Glomerular visceral epithelial cell (primary cell): Measurements from ENCODE around the gene C1orf185.
"Not testable (repeated sequence)": the region's sequence is repeated elsewhere in the genome, so short reads cannot be mapped to it uniquely, and the experiment has no call there.

ENCODE experiments used
- DNase-seq: peaks from one replicate; pipeline ENCODE4 v3.0.0-alpha.2; 2016; ENCODE audit errors: extremely low spot score

Gene C1orf185

DNA sequence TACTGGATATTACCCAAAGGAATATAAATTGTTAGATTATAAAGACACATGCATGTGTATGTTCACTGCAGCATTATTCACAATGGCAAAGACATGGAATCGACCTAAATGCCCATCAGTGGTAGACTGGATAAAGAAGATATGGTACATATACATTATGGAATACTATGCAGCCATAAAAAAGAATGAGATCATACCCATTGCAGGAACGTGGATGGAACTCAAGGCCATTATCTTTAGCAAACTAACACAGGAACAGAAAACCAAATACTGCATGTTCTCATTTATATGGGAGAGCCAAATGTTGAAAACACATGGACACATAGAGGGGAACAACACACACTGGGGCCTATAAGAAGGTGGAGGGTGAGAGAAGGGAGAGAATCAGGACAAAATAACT, 35.7 kb downstream of the C1orf185 start:
- DNase-seq = not testable (repeated sequence)

DNA sequence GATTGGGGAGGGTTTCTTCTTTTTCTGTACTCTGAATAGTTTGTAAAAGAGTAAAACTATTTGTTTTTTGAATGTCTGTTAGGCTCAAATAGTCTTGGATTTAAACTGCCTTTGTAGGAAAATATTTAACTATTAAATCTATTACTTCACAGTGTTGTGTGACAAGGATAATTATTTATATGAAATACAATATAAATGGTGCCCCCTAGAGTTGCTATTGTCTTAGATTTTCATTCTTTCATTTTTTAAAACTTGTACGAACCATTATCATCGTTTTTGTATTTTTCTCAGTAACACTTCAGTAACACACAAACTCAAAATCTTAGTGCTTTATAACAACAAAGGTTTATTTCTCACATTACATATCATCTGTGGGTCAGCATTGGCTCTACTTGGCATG, 37.4 kb downstream of the C1orf185 start:
- DNase-seq = no peak

DNA sequence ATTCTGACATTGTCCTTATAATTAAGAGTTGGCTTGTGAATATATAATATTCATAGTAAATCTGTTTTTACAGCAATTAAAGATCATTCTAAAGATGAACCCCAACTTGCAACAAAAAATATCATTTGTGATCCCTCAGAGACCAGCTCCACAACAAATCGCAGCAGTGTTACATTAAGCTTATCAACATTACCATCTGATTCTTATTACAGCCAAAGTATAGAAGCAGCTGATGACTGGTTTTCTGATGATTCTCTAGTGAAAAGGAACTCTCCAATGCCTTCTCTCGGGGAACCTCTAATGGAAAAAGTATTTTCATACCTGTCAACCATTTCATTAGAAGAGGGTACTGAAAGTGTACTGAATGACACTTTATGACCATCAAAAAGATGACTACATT, 45.4 kb downstream of the C1orf185 start:
- no peak for DNase-seq

DNA sequence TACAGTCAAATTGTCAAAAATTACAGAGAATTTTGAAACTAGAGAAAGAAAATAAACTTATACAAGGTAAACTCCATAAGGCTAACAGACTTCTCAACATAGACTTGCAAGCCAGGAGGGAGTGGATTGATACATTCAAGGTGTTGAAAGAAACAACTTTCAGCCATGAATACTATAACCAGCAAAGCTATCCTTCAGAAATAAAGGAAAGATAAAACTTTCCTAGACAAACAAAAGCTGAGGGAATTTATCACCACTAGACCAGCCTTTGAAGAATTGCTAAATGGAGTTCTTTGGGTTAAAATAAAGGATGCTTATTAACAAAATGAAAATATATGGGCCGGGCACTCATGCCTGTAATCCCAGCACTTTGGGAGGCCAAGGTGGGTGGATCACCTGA, 52.7 kb downstream of the C1orf185 start:
- no peak for DNase-seq

DNA sequence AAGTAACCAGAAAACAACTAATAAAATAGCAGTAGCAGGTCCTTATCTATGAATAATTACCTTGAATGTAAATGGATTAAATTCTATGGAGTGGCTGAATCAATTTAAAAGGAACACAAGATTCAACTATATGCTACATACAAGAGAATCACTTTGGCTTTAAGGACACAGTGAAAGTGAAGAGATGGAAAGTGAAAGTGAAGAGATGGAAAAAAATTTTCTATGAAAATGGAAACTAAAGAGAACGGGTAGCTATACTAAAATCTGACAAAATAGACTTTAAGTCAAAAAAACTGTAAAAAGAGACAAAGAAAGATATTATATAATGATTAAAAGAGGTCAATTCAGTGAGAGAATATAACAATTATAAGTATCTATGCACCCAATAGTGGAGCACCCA, 54.7 kb downstream of the C1orf185 start:
- no peak for DNase-seq

DNA sequence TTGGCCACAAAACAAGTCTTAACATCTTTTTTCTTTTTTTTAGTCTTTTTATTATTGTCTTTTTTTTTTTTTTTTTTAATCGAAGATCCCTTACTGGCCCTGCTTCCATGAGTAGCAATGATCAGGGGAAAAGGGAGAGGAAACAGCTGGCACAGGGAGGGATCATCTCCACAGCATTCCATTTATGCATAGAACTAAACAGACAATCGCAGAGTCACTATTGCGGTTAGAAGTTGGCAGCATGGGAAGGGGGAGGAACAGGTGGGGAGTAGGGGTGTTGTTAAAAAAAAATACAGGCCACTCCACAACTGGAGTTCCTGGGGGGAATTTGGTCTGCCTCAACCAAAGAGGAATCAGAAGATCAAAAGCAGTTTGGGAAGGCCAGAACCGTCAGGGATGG, 55.4 kb downstream of the C1orf185 start:
- DNase-seq = no peak

DNA sequence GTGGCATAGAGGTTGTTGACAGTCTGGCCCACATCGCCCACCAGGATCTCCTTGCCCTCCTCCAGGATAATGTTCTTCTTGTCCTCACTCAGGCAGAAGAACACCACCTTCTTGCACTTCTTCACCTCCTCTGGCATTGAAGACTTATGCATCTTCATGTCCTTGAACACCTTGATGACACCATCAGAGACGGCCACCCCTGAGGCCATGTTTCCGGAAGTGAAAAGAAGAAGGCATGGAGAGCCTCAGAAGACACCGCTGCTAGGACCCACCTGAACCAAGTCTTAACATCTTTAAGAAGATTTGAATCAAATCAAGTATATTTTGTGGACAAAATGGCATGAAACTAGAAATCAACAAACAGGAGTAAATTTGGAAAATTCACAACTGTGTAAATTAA, 56.2 kb downstream of the C1orf185 start:
- no peak for DNase-seq

DNA sequence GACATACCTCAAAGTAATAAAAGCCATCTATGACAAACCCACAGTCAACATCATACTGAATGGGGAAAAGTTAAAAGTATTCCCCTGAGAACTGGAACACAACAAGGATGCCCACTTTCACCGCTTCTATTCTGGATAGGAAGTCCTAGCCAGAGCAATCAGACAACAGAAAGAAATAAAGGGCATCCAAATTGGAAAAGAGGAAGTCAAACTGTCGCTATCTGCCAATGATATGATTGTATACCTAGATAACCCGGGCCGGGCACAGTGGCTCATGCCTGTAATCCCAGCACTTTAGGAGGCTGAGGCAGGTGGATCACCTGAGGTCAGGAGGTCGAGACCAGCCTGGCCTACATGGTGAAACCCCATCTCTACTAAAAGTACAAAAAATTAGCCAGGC, 60.5 kb downstream of the C1orf185 start:
- DNase-seq = not testable (repeated sequence)

DNA sequence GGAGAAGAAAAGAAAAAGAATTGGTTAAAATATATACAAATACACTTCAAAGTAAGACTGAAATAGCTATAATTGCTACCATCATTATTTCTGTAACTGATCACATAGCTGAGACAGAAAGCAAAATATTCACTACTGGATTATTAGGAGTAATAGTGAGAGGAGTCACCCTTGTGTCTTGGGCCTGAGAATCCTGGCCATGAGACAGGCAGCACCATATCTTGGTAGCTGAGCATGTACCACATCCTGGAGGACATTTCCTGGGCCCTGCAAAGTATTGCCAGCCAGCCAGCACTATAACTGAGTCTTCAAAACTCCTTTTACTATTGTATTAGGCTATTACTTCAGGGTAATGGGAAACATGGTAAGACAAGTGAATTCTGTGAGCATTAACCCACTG, 63.5 kb downstream of the C1orf185 start:
- DNase-seq = no peak

DNA sequence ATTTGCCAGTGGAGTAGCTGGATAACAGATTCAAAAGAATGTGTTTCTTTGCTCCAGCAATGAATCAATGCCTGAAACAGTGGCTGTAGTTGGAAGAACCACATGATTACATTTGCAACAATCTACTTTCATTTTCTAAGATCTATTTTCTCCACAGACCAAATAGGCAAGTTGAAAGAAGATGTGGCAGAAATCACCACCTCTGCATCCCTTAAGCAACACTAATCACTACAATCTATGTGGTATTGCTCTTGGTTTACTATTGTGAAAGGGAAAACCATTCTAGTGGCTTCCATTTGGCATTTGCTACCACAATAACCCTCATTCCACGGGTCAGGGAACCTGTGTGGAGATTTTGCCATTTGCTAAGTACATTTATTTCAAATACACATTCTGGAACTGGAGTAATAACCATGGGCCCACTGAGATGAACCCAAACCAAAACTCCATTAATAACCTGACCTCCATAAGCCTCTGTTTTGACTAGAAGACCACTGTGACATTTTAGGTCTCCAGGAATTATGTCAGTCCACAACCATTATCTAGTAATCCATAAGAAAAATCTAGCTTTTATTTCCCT, 66.3 kb downstream of the C1orf185 start:
- DNase-seq = no peak

DNA sequence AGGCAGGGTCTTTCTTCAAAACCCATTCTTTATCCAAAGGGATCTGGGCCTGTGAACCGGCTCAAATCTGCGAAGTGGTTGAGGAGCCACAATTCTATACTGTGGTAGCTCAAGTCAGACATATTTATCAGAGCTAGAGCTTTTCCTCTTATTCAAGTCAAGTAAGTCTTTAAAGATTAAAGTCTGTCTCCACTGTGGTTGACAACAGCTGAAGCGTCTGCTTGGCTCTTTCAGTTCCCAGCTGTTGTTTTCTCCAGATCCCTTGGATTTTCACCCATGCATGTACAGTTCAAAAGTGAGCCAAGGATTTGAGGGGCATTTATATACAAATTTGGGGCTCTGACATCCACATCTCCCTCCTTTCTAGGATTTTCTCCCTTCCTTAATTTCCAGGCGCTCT, 66.9 kb downstream of the C1orf185 start:
- no peak for DNase-seq

DNA sequence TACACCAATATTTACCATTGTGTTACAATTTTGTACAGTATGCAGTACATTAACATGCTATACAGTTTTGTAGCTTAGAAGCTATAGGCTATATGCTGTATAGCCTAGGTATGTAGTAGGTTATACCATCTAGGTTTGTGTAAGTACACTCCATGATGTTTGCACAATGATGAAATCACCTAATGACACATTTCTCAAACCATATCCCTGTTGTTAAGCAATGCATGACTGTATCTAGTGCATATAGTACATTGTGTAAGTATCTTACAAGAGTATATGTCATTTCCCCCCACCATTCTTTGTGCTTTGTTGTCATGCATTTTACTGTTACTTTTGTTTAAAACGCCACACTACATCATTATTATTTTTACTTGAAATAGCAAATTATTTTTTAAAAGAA, 68.3 kb downstream of the C1orf185 start:
- DNase-seq = peak; percentile 4

DNA sequence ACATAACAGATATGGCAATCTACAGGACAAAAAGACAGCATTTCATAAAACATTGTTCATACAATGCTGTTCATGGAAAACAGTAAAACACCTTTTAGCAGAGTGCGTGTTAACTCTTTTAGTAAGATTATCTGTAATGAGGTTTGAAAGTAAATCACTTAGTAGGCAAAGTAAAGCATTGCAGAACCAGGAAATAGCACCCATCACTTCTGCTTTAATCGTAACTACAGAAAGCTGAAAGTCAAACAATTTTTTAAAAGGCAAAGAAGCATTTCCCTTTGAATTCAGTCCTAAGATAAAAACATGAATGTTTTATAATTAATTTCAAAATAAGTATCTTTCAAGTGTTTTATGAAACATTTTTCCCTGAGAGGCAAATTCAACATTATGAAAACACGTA, 70.8 kb downstream of the C1orf185 start:
- no peak for DNase-seq

DNA sequence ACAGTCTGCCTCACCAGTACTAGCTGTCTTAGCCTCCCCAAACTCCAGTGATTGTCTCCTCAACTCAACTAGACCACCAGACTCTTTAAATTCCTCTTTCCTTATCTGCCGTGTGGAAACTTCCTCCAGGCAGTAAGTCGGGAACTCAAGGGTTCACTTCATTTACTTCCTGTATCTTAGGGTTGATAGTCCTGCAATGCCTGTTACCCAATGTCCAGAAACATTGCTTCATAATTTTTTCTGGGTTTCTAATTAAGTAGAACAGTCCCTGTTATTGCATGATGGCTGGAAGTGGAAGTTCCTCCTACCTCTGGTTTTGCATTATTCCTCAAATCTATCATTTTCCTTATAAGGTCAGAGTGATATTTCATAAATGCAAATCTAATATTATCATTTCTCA, 73.2 kb downstream of the C1orf185 start:
- DNase-seq = no peak

DNA sequence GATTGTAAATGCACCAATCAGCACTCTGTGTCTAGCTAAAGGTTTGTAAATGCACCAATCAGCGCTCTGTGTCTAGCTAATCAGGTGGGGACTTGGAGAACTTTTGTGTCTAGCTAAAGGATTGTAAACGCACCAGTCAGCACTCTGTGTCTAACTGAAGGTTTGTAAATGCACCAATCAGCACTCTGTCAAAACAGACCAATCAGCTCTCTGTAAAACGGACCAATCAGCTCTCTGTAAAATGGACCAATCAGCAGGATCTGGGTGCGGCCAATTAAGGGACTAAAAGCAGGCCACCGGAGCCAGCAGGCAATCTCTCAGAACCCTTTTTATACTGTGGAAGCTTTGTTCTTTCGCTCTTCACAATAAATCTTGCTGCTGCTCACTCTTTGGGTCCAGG, 76.0 kb downstream of the C1orf185 start:
- DNase-seq = not testable (repeated sequence)

DNA sequence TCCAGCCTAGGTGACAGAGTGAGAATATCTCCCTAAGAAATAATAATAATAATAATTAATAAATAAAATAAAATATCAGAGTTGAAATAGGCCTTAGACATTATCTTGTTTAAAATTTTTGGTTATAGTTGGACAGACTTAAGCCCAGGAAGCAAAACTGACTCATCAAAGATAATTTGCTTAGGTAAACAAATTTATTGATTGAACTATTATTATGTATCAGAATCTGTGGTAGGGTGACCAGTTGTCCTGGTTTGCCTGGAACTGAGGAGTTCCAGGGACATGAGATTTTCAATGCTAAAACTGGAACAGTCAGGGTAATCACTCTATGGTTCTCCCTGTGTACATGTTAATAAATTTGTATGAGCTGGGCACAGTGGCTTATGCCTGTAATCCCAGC, 86.2 kb downstream of the C1orf185 start:
- DNase-seq = no peak

DNA sequence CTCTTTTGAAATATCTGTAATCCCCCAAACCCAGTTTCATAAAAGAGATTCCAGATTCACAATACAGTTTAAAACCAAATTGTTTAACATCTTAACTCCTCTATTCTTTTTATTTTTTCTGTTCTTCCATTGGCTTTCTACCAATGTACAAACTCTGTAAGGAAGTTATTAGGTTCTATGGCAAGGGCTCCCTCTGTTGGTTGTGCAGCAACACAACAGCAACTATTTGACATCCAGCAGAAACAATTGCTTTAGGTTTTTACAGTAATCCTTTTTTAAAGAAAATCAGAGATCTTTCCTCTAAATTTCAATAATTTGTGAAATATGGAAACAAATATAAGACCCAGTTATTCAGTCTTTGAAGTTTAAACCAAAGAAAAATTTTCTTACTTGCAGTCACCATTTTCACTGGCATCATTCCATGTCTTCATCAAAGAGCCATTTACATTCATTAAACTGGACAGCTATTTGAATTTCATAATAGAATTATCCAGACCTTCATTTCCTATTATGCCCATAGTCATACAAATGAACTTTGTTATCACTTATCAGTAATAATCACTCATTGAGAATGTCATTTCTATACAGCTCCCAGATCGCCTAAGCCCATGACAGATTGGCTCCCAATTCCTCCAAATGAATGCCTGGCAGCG, 87.5 kb downstream of the C1orf185 start:
- peak; percentile 65 for DNase-seq

DNA sequence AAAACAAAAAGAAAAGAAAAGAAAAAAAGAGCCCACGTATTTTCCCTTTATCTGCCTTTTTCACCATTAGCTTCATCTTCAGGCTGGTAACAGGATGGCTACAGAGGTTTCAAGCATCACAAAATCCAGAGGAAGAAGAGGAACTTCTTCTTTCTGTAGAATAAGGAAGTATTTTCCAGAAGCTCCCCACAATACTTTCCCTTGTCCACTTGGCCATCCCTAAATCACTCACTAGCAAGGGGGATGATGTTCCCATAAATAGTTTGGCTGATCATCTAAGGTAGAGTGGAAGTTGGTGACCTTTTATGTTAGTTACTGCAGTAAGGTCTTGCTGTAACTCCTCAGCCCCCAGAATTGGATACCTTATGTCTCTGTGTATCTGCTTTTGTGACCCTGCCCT, 88.9 kb downstream of the C1orf185 start:
- no peak for DNase-seq

DNA sequence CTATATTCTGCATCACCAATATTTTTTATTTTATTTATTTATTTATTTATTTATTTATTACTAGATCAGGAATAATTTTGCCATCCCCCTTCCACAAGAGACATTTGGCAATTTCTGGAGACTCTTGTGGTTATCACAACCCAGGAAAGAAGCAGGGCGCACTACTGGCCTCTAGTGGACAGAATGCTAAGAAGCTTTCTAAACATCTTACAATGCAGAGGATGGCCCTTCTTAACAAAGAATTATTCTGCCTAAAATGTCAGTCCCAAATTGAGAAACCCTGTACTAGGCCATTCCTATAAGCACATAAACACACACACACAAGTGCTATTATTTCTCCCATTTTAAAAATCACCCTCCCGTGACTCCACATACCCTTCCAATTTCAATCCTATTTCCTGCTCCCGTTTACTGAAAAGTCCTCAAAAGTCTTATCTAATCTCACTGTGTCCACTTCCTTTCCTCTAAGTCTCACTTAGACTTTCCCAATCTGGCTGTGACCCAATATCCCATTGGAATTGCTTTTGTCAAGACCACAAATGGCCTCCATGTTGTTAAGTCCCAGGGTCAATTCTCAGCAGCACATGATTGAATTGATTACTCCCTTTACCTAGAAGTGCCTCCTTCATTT, 90.3 kb downstream of the C1orf185 start:
- peak; percentile 75 for DNase-seq

DNA sequence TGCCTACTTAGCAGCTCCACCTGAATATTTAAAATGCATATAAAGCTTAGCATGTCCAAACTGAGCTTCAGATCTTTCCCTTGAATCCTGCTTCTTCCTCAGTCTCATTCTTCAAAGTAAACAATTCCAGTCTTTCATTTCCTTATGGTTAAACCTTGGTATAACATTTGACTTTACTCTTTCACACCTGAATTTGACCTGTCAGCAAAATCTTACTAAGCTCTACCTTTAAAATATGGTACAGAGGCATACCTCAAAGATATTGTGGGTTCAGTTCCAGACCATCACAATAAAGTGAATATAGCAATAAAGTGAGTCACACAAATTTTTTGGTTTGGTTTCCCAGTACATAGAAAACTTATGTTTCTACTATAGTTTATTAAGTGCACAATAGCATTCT, 91.5 kb downstream of the C1orf185 start:
- no peak for DNase-seq
